Endodermal cell (in vitro differentiated cells): ENCODE results near the gene PRICKLE1. TPM values are rescaled to one million over a fixed set of nuclear protein-coding genes. Genes with fewer than 3 reads are reported as not detected.

Experiments
- DNase-seq: peaks from one replicate; pipeline ENCODE4 v3.0.0-alpha.2; 2017
- H3K27ac ChIP-seq: 2 replicates; pipeline ENCODE4 v1.5.1; 2013; ENCODE audit warnings: mild to moderate bottlenecking, low read depth, low read length, moderate library complexity
- H3K27me3 ChIP-seq: 2 replicates; pipeline ENCODE4 v1.6.1; 2013; ENCODE audit warnings: mild to moderate bottlenecking, low read length, moderate library complexity; ENCODE audit not compliant: insufficient read depth, control insufficient read depth, poor library complexity, severe bottlenecking
- H3K36me3 ChIP-seq: 2 replicates; pipeline ENCODE4 v1.7.0; 2013; ENCODE audit warnings: mild to moderate bottlenecking, low read length, moderate library complexity; ENCODE audit not compliant: control insufficient read depth, insufficient read depth
- H3K4me1 ChIP-seq: one replicate; pipeline ENCODE4 v1.7.0; 2013; ENCODE audit warnings: low read length; ENCODE audit not compliant: control insufficient read depth, insufficient read depth
- H3K4me3 ChIP-seq: 2 replicates; pipeline ENCODE4 v1.5.1; 2013; ENCODE audit warnings: mild to moderate bottlenecking, low read length, moderate library complexity
- H3K9ac ChIP-seq: 2 replicates; pipeline ENCODE4 v1.6.1; 2013; ENCODE audit warnings: mild to moderate bottlenecking, low read length, moderate library complexity; ENCODE audit not compliant: poor library complexity, severe bottlenecking; ENCODE audit errors: extremely low read depth
- H3K9me3 ChIP-seq: 2 replicates; pipeline ENCODE4 v1.6.1; 2013; ENCODE audit warnings: mild to moderate bottlenecking, low read length, moderate library complexity; ENCODE audit not compliant: control insufficient read depth
- H3K27ac Mint-ChIP-seq: 2 replicates; pipeline ENCODE4 v1.8.0; 2020; ENCODE audit warnings: mixed read lengths
- H3K27me3 Mint-ChIP-seq: 2 replicates; pipeline ENCODE4 v1.8.0; 2021; ENCODE audit warnings: mild to moderate bottlenecking, mixed read lengths; ENCODE audit not compliant: insufficient read depth
- H3K36me3 Mint-ChIP-seq: 2 replicates; pipeline ENCODE4 v1.8.0; 2020; ENCODE audit warnings: low read depth, mixed read lengths
- H3K4me1 Mint-ChIP-seq: 2 replicates; pipeline ENCODE4 v1.8.0; 2020; ENCODE audit warnings: mixed read lengths
- H3K4me3 Mint-ChIP-seq: 2 replicates; pipeline ENCODE4 v1.8.0; 2020; ENCODE audit warnings: mild to moderate bottlenecking, moderate library complexity, mixed read lengths
- H3K9me3 Mint-ChIP-seq: 2 replicates; pipeline ENCODE4 v1.8.0; 2020; ENCODE audit warnings: mild to moderate bottlenecking, mixed read lengths
- CTCF ChIP-seq: fragments of 200-600 bp; sonication (generic); conservative IDR thresholded peaks from 2 replicates; pipeline ENCODE4 v1.5.0; 2021; ENCODE audit warnings: antibody characterized with exemption, mild to moderate bottlenecking
- WGBS, 2 experiments: methylation state at CpG; one replicate each; pipeline versions ENCODE4 v1.1.5 to v1.1.7; 2013; ENCODE audit warnings: missing lambda C conversion rate in 2 of 2, mixed read lengths in 1 of 2; ENCODE audit not compliant: insufficient coverage in 1 of 2, insufficient read length in 1 of 2; 5-methylcytosine and 5-hydroxymethylcytosine counted together
- total RNA-seq, 2 donors: library from RNA; stranded (reverse); fragmentation: NEBNext Ultra II Directional in 1 of 2; extraction: Animal tissue kit (Norgen Biotek cat#: 25700) in 1 of 2; gene quantifications; 2 replicates in 1 of 2; 3 replicates in 1 of 2; pipeline ENCODE4 v1.2.1, GENCODE V29; 2021

The PRICKLE1 gene
- total RNA-seq, 2 donors from 2014 or later = 8.3 to 20.6 TPM

DNA sequence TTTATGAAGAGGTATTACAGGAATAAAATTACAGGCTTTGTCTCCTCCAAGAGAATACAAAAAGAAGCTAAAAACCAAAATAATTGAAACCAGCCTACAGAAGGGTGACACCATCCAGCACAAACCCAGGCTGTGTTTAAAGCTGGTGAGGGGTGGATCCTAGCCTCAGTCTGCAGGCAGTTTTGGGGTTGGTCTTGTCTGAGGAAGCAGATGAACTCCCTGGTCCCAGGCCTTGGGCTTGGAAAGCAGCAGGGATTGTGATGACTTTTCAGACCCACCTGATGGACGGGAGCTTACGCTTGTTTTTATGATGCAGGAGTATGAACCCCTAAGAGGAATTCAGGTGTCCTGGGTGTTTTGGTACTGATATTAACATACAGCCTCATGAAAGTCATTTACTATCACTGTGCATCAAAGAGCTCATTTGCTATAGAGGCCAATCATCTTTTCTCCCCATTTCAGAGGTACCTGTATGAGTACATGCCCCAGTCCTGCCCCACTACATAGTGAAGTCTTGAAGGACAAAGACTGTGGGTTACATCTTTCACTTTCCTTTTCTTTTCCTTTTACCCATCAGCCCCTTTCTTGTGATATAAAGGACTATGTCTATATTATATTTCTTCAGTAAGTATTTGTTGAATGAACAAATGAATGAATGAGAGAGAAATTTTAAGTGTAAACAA lies 18.1 kb downstream of the PRICKLE1 start:
- 82% methylated on average over 2 of the region's 2 CpGs; no CpG with 5 or more reads in 1 of the 2 experiments for whole genome bisulfite sequencing, 2 experiments
- no peak overlapping the region for H3K4me3 ChIP-seq
- H3K27ac Mint-ChIP-seq = no peak overlapping the region
- H3K27me3 ChIP-seq = no peaks in the 10 kb centered on the region
- H3K4me1 ChIP-seq = no peaks in the 10 kb centered on the region
- H3K36me3 Mint-ChIP-seq = no peaks in the 10 kb centered on the region
- H3K9me3 ChIP-seq = no peaks in the 10 kb centered on the region
- no peak for DNase-seq
- TF ChIP-seq CTCF = no peak
- H3K4me1 Mint-ChIP-seq = peaks cover 12% of the 10 kb centered on the region
- H3K9me3 Mint-ChIP-seq = no peaks in the 10 kb centered on the region
- H3K36me3 ChIP-seq = no peaks in the 10 kb centered on the region
- peaks cover 5% of the 10 kb centered on the region for H3K27me3 Mint-ChIP-seq
- no peak overlapping the region for H3K27ac ChIP-seq
- no peak overlapping the region for H3K9ac ChIP-seq
- H3K4me3 Mint-ChIP-seq = no peak overlapping the region

GRCh38 chr12:42570076-42570475 lies 19.5 kb downstream of the PRICKLE1 start:
- no peak overlapping the region for H3K4me3 ChIP-seq
- no peak for DNase-seq
- no peak for TF ChIP-seq CTCF
- no peaks in the 10 kb centered on the region for H3K36me3 Mint-ChIP-seq
- H3K27me3 Mint-ChIP-seq = peaks cover 8% of the 10 kb centered on the region
- H3K4me3 Mint-ChIP-seq = no peak overlapping the region
- no peak overlapping the region for H3K27ac ChIP-seq
- no peaks in the 10 kb centered on the region for H3K27me3 ChIP-seq
- H3K9me3 Mint-ChIP-seq = no peaks in the 10 kb centered on the region
- WGBS, 2 experiments = 95 to 100% methylated on average over 2 of the region's 2 CpGs
- no peaks in the 10 kb centered on the region for H3K9me3 ChIP-seq
- no peak overlapping the region for H3K27ac Mint-ChIP-seq
- H3K36me3 ChIP-seq = peaks cover 5% of the 10 kb centered on the region
- peaks cover 17% of the 10 kb centered on the region for H3K4me1 Mint-ChIP-seq
- H3K4me1 ChIP-seq = no peaks in the 10 kb centered on the region
- no peak overlapping the region for H3K9ac ChIP-seq

- Histone ChIP-seq H3K4me3 (no peak overlapping the region), H3K4me1 (no peaks in the 10 kb centered on the region), H3K9me3 (no peaks in the 10 kb centered on the region), H3K27me3 (no peaks in the 10 kb centered on the region), H3K9ac (no peak overlapping the region), H3K36me3 (peaks cover 14% of the 10 kb centered on the region), H3K27ac (no peak overlapping the region)
- peaks cover under 1% of the 10 kb centered on the region for H3K9me3 Mint-ChIP-seq
- no peak overlapping the region for H3K27ac Mint-ChIP-seq
- peak; percentile 79 for TF ChIP-seq CTCF
- peaks cover 8% of the 10 kb centered on the region for H3K27me3 Mint-ChIP-seq
- peaks cover under 1% of the 10 kb centered on the region for H3K36me3 Mint-ChIP-seq
- DNase-seq = no peak
- H3K4me1 Mint-ChIP-seq = peaks cover 22% of the 10 kb centered on the region
- 54 to 78% methylated on average over 3 to 5 of the region's 6 CpGs for WGBS, 2 experiments
- no peak overlapping the region for H3K4me3 Mint-ChIP-seq
These were observed 20.3 kb downstream of the PRICKLE1 start for GRCh38 chr12:42568952-42569915.
